CMK (cell line): ENCODE results near the gene CTSC.
"Not testable (repeated sequence)": the region's sequence is repeated elsewhere in the genome, so short reads cannot be mapped to it uniquely, and the experiment has no call there.

Experiments used
- DNase-seq: peaks from one replicate; pipeline ENCODE4 v3.0.0-alpha.2; 2010; ENCODE audit warnings: low read depth

CTSC gene

DNA sequence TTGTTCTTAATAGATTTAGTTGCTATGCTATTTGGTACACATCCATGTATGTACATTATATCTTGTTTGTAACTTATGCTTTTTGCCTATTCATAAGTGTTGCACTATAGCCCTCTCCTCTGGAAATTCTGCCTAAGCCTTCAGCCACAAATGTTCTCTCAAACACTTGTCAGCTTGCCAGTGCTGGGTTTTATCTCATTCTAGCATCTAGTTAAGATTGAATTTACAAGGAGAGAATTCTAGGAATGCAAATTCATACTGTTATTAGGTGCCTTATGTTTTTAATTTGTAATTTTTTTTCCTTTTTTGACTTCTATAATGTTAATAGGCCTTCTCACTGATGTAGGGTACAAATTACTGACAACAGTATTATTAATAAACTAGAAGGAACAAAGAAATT, 14.6 kb upstream of the CTSC start:
- no peak for DNase-seq

DNA sequence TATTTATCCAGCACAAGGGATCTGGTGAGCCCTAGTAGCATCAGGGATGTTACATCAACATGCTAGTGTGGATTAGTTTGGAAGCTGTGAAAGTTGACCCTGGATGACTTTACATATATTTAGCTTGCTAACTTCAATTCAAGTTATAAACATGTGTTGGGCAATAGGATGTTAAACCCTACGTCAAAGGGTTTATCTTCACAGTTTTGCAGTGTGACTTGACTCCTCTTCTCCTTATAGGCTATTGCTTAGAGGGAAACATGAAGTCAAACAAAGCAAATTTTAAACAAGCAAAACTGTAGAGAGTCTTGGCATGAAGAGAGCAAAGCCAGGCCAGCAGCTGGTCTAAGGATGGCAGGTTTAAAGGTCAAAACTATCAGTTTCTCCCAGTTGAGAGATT, 11.3 kb upstream of the CTSC start:
- no peak for DNase-seq

DNA sequence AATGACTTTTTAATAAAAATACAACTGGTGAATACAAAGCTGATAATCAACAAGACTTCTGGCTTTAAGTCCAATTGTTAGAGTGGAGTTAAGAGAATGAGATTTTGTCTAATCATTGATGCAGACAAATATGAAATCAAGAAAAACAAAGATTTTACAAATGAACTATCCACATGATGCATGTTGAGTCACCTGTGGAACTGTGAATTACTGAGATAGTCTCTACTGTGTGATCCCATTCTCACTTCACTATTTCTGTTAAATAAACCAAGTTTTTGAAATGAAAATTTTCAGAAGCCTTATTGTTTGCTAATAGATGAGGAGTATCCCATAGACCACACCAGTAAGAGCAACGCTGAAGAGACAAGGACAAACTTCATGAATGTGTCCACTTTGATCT, 8.4 kb upstream of the CTSC start:
- DNase-seq, result no peak

DNA sequence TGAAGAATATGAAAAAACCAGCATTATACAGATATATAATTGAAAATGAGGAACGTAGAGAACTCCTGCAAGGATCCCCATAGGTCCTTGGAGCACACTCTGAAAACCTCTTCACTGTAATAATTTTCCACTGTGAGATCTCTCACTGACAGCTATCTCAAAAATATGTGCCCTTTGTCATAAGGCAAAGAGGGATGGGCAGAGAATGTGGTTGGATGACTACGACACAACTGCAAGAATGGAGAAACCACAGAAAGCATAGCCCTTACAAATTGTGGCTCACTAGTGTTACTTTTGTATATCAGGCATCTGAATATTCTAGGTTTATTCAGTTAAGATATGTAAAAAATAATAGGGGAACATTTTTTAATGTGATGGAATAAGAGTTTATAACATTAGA, 7.9 kb upstream of the CTSC start:
- DNase-seq, result peak; percentile 37

DNA sequence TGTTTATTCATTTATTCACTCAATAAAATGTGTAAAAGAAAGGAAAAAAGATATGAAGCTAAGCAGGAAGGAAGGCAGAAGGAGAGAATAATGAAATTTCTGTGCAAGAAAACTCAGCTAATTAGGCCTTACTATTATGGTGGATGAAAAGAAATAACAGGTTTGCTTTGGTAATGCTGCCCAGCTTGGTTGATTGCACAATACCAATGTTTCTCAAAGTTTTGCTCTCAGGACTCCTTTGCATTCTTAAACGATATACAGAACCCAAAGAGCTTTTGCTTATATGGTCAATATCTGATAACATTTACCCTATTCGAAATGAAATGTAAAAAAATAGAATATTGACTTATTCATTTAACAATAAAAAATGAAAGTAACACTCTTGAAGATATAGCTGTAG, 7.3 kb upstream of the CTSC start:
- no peak for DNase-seq

GRCh38 chr11:88341522-88342251, 4.2 kb upstream of the CTSC start:
- no peak for DNase-seq

DNA sequence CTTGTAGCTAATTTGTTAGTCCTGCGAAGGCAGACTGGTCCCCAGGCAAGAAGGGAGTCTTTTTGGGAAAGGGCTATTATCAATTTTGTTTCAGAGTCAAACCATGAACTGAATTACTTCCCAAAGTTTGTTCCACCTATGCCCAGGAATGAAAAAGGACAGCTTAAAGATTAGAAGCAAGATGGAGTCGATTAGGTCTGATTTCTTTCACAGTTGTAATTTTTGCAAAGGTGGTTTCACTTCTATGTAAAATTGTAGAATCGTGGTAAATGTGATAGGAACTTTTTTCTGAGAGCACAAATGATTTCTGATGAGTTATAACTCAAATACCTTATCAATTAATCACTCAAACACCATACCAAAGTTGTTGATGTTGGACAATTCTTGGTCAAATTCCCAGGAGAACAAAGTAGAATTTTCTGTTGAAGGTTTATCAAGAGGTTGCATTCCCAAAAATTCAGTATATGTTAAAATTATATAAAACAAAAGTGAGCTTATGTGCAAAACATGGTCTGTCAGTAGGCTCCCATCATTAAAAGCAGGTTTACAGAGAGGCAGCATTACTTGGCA, 2.9 kb upstream of the CTSC start:
- no peak for DNase-seq

GRCh38 chr11:88337987-88338668, 592 bp upstream of the CTSC start:
- DNase-seq, result peak; percentile 51

GRCh38 chr11:88335284-88335683, 2.3 kb downstream of the CTSC start:
- no peak for DNase-seq

DNA sequence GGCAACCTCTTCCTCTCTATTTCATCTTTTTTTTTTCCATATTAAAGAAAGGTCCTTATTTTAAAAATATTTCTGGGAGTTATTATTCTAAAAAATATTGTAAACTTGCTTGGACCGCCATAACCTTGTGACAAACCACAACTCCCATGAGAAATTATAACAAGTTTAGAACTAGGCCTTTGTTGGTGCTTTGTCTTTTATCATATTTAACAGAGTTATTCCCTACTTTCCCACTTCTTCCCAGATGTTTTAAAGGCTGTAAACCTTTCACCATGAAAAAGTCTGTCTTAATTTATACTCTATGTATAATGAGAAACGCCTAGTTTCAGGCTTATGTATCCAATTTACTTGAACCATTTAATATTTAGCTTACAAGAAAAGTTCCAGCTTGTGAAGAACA, 3.7 kb downstream of the CTSC start:
- DNase-seq, result no peak

GRCh38 chr11:88332851-88333250, 4.7 kb downstream of the CTSC start:
- DNase-seq, result no peak

DNA sequence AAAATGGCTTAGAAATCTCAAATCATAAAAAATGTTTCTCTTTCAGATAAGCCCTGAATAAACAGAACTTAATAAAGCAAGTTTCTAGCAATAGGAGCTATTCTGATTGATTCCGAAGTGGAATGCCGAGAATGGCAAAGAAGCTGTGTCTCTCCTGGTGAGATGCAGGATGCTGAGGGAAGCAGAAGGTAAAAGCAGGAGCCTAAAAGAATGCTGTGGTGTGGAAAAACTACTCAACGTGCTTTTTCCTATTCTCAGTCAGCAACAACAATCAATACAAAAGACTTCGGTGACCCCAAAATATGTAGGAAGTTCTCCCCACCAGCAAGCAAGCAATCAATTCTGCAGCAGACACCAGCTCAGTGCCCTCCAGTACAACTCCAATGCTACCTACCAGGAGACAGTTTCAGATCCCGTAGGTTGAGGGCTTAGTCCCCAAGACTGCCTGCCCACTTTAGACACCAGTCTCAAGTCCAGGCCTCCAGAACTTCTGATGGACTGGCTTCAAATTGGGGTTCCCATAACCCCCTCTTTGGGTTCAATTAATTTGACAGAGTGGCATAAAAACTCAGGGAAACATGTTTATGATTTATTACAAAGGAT, 6.6 kb downstream of the CTSC start:
- DNase-seq, result no peak

GRCh38 chr11:88329563-88330250, 7.8 kb downstream of the CTSC start:
- no peak for DNase-seq

DNA sequence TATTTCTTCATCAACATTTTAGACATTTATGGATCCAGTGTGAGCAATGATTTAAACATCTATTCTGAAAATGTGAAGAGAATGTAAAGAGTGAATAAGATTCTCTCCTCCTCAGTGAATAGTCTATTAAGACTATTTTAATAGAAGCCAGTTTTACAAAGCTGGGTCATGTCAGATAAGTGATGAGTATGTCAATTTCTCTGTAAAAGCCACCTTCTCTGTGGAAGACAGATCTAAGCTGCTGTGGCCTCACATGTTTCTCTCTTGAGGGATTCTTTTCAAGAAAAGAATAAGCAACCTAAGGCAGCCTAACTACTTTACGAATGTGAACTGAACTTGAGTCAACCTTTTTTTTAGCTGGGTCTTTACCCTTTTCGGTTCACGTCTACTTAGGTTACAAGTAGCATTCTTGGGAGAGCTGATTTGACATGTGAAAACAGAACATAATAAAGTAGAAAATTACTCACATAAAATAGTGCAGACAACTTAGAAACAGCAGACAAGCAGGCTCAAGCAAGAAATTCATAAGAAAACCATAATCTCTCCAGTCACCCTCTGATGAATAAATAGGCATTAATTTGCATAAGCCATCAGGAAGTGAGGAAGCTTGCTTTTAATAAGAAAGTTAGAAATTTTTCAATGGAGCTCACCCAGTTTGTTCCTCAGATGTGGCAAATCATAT, 9.9 kb downstream of the CTSC start:
- no peak for DNase-seq

DNA sequence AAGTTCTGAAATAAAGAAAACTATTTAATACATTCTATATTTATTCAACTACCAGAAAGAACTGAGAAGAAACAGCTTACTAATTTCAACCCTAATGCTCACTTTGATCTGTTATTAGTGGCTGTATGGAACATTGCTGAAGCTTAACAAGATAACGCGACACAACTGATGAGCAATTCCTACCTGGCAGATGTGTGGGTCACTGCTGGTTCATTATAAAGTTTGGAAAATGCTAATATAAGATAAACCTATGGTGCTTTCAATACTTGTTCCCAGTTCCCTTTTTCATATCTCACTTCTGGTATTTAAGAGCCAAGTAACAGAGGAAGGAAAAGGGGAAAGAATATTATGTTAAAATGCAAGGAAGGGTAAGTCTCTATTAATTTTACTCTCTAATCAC, 10.5 kb downstream of the CTSC start:
- no peak for DNase-seq

GRCh38 chr11:88326099-88326498, 11.4 kb downstream of the CTSC start:
- DNase-seq, result no peak

DNA sequence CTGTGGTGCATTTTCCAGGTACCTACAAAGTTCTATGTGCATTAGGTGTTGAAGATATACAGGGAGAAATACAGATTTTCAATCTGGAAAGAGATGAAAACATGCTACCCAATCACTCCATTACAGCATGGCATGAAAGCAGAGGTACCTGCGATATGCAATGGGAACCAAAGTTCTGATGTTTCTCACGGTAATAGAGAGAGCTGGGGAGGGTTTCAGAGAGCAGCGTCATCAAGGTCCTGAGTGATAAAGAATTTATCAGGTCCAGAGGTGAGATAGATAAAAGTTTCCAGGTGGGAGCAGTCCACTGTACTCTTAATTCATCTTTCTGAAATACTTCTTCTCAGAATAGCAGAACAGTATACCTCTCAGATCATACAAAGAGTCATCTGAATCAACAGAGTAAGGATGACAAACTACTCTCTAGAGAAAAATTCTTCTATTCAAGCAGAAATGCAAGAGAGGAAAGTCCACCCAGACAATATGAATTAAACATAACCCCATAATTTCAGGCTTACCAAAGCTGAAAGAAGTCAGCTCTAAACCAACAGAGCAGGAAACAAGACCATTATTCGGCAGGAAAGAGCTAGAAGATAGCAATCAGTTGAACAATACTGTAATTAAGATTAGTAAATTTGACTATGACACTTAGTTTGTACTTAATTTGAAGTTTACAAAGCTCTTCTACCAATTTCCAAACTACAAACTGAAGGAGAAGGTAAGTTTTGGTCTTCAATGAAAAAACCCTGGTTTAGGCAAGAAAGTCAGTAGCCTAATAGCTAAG, 12.8 kb downstream of the CTSC start:
- DNase-seq, result no peak

DNA sequence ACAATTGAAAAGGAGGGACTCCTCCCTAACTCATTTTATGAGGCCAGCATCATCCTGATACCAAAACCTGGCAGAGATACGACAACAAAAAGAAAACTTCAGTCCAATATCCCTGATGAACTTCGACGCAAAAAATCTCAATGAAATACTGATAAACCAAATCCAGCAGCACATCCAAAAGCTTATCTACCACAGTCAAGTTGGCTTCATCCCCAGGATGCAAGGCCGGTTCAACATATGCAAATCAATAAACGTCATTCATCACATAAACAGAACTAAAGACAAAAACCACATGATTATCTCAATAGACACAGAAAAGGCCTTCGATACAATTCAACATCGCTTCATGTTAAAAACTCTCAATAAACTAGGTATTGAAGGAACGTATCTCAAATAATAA, 14.7 kb downstream of the CTSC start:
- DNase-seq, result not testable (repeated sequence)

DNA sequence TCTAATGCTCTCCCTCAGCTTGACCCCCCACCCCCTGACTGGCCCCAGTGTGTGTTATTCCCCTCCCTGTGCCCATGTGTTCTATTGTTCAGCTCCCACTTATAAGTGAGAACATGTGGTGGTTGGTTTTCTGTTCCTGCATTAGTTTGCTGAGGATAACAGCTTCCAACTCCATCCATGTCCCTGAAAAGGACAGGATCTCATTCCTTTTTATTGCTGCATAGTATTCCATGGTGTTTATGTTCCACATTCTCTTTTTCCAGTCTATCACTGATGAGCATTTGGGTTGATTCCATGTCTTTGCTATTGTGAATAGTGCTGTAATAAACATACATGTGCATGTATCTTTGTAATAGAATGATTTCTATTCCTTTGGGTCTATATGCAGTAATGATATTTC, 16.1 kb downstream of the CTSC start:
- DNase-seq, result not testable (repeated sequence)

GRCh38 chr11:88320149-88320559, 17.4 kb downstream of the CTSC start:
- no peak for DNase-seq

- DNase-seq, result no peak
These were observed 19.5 kb downstream of the CTSC start for GRCh38 chr11:88318017-88318416.
